ENCODE data around the gene ZMYND15. TPM values are rescaled to one million over a fixed set of nuclear protein-coding genes. Genes with fewer than 3 reads are reported as not detected.

The ZMYND15 gene
- polyA plus RNA-seq, 1 experiment: 0.14 TPM

DNA sequence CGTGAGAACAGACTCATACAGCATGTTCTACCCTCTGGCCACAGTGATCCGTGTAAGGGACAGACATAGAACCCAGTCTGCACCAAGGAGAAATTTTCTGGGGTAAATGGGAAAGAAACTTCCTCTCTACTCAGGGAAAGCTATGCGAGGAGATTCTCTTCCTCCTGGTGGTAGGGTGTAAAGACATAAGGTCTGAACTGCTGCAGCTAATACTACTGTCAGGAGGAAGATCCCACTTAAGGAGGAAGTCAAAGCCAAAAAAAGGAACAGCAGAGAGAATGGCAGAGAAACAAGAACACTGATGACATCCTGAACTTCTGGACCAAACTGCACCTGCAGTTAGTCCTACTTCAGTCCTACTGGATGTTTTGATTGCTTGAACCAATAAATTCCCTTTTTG is 25.0 kb downstream of the ZMYND15 start:
- ChIA-PET POLR2A (no interaction called here), CTCF (no interaction called here)
- H3K4me3 ChIP-seq (ENCODE audit: low read depth, low read length): no peak overlapping the region
- no peaks in the 10 kb centered on the region for H3K9me3 ChIP-seq (ENCODE audit: control insufficient read depth, insufficient read depth, low read length)
- DNase-seq (ENCODE audit: low read depth, low spot score): no peak
- TF ChIP-seq CTCF (IDR thresholded peaks at IDR 0.05; ENCODE audit: low read depth, low read length): no peak
- peaks cover 10% of the 10 kb centered on the region for H3K27me3 ChIP-seq (ENCODE audit: control insufficient read depth, insufficient read depth, low read length)
- no peak overlapping the region for H3K27ac ChIP-seq (ENCODE audit: low read depth, low read length)

- H3K27ac ChIP-seq (ENCODE audit: low read depth, low read length): no peak overlapping the region
- DNase-seq (ENCODE audit: low read depth, low spot score): no peak
- CTCF ChIA-PET: no interaction called here
- no peak overlapping the region for H3K4me3 ChIP-seq (ENCODE audit: low read depth, low read length)
- POLR2A ChIA-PET: no interaction called here
- TF ChIP-seq CTCF (IDR thresholded peaks at IDR 0.05; ENCODE audit: low read depth, low read length): no peak
- H3K27me3 ChIP-seq (ENCODE audit: control insufficient read depth, insufficient read depth, low read length): peaks cover 14% of the 10 kb centered on the region
- H3K9me3 ChIP-seq (ENCODE audit: control insufficient read depth, insufficient read depth, low read length): no peaks in the 10 kb centered on the region
Observed at GRCh38 chr17:4766201-4766600, 26.6 kb downstream of the ZMYND15 start.

DNA sequence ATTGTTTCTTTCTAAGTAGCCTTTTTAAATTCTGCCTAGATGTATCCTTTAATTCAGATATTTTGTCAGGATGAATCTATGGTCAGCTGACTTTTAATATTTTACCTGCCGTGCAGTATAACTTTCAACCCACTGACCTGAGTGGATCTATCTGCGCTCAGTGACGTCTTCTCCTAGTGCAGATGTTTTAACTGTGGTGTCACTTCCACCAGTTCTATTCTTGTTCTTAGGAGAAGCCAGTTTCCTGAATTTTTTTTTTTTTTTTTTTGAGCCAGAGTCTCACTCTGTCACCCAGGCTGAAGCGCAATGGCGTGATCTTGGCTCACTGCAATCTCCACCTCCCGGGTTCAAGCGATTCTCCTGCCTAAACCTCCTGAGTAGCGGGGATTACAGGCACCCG is 27.1 kb downstream of the ZMYND15 start:
- TF ChIP-seq CTCF (IDR thresholded peaks at IDR 0.05; ENCODE audit: low read depth, low read length): no peak
- H3K27ac ChIP-seq (ENCODE audit: low read depth, low read length): no peak overlapping the region
- no peak overlapping the region for H3K4me3 ChIP-seq (ENCODE audit: low read depth, low read length)
- DNase-seq (ENCODE audit: low read depth, low spot score): no peak
- H3K27me3 ChIP-seq (ENCODE audit: control insufficient read depth, insufficient read depth, low read length): peaks cover 17% of the 10 kb centered on the region
- CTCF ChIA-PET: no interaction called here
- H3K9me3 ChIP-seq (ENCODE audit: control insufficient read depth, insufficient read depth, low read length): no peaks in the 10 kb centered on the region
- POLR2A ChIA-PET: no interaction called here

DNA sequence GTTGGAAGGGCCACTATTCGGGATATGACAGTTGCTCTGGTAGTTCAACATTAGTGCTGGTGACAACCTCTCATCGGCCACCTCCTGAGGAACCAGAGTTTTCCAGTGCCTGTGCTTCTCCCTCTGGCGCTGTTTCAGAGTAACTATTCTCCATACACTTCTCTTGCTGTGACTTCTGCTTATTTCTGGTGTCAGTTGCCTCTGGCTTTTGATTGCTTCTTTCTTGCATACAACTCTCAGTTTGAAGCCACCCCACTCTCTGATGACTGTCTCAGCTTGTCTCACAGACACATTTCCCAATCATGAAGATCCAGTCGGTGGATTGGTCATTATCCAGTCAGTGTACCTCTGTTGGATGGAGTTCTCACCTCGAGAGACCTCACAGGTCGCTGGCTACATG is 28.7 kb downstream of the ZMYND15 start:
- POLR2A ChIA-PET: no interaction called here
- no peaks in the 10 kb centered on the region for H3K9me3 ChIP-seq (ENCODE audit: control insufficient read depth, insufficient read depth, low read length)
- CTCF ChIA-PET: interaction anchor here (0.6 kb wide), 1 partner anchor 9 kb away, joined by 3 read pairs; no protein-coding TSS in a partner anchor
- DNase-seq (ENCODE audit: low read depth, low spot score): no peak
- no peak overlapping the region for H3K4me3 ChIP-seq (ENCODE audit: low read depth, low read length)
- H3K27me3 ChIP-seq (ENCODE audit: control insufficient read depth, insufficient read depth, low read length): peaks cover 24% of the 10 kb centered on the region
- H3K27ac ChIP-seq (ENCODE audit: low read depth, low read length): no peak overlapping the region
- no peak for TF ChIP-seq CTCF (IDR thresholded peaks at IDR 0.05; ENCODE audit: low read depth, low read length)

- TF ChIP-seq CTCF (IDR thresholded peaks at IDR 0.05; ENCODE audit: low read depth, low read length): no peak
- Histone ChIP-seq H3K4me3 (ENCODE audit: low read depth, low read length) (no peak overlapping the region), H3K27me3 (ENCODE audit: control insufficient read depth, insufficient read depth, low read length) (peaks cover 26% of the 10 kb centered on the region), H3K27ac (ENCODE audit: low read depth, low read length) (no peak overlapping the region), H3K9me3 (ENCODE audit: control insufficient read depth, insufficient read depth, low read length) (no peaks in the 10 kb centered on the region)
- DNase-seq (ENCODE audit: low read depth, low spot score): no peak
- CTCF ChIA-PET: no interaction called here
- POLR2A ChIA-PET: no interaction called here
Observed at GRCh38 chr17:4769628-4770027, 30.0 kb downstream of the ZMYND15 start.
